Middle frontal gyrus (tissue), 1 donor: ENCODE data around the gene HSF4.

ENCODE experiments used
- DNase-seq: peaks from one replicate; pipeline ENCODE4 v3.0.0-alpha.2; 2015; ENCODE audit warnings: low spot score; ENCODE audit errors: extremely low spot score

The HSF4 gene

DNA sequence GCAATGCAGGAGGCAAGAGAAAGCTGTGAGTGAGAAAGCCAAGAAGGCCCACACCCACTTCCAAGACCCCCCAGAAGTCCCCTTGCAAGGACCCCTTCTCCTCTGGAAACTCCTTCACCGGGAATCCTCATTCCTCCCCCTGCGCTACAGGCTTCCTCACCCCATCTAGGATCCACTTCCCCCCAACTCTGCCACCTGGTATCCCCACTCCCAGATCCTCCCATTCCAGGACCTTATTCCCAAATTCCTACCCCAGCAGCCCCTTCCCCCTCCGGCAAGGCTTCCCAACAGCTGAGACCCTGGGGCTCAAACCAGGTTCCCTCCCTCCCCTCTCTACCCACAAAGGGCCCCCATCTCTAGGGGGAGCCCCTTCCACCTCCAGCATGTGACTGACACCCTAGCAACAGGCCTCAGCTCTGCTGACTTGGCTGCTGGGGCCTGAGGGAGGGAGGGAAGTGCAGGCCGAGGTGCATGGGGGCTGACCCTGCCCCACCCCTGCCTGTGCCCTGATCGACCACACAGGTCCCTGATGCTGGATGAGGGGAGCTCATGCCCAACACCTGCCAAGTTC is 2.1 kb downstream of the HSF4 start:
- no peak for DNase-seq

DNA sequence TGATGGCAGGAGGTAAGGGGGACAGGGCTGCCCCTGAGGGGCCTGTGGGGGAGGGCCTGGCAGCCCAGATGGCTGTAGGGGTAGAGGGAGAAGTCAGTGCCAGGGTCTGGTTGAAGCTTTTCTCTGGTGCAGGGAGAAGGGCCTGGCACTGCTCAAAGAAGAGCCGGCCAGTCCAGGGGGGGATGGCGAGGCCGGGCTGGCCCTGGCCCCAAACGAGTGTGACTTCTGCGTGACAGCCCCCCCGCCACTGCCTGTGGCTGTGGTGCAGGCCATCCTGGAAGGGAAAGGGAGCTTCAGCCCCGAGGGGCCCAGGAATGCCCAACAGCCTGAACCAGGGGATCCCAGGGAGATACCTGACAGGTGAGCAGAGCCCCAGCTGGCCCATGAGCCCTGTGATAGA is 3.0 kb downstream of the HSF4 start:
- DNase-seq: no peak

DNA sequence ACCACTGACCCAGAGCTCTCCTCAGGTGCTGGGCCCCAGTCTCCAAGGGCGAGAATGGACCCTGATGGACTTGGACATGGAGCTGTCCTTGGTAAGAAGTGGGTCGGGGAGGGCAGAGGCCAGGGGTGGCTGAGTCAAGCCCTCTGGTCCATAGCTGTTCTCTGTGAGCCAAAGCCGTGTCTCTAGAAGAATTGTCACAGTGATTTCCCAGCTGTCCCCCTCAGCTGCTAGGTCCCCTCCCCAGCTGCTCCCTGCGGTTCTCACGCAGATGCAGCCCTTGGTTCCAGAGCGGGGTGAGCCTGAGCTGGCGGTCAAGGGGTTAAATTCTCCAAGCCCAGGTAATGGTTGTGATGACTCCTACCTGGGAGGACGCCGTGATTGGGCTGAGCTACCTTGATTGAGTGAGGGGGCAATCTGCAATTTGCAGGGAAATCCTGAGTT is 4.5 kb downstream of the HSF4 start:
- no peak for DNase-seq

DNA sequence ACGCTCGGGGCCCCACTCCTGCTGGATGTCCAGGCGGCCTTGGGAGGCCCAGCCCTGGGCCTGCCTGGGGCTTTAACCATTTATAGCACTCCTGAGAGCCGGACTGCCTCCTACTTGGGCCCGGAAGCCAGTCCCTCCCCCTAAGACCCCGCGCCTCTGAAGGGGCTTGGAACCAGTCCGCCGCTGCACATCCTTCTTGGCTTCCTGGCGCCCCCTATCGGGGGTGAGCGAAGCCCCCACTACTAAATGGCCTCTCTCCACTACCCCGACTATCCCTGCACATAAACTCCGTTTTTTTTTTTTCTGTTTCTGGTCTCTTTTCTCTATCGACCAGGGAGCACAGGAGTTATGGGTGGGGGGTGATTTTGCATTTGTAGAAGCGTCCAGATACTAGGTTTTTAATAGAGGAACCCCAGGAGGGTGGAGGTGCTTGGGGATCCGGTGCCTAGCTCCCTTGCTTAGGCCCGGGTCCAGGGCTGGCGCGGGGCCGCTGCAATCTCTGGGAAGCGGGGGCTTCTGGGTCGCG is 5.2 kb downstream of the HSF4 start:
- DNase-seq: no peak

DNA sequence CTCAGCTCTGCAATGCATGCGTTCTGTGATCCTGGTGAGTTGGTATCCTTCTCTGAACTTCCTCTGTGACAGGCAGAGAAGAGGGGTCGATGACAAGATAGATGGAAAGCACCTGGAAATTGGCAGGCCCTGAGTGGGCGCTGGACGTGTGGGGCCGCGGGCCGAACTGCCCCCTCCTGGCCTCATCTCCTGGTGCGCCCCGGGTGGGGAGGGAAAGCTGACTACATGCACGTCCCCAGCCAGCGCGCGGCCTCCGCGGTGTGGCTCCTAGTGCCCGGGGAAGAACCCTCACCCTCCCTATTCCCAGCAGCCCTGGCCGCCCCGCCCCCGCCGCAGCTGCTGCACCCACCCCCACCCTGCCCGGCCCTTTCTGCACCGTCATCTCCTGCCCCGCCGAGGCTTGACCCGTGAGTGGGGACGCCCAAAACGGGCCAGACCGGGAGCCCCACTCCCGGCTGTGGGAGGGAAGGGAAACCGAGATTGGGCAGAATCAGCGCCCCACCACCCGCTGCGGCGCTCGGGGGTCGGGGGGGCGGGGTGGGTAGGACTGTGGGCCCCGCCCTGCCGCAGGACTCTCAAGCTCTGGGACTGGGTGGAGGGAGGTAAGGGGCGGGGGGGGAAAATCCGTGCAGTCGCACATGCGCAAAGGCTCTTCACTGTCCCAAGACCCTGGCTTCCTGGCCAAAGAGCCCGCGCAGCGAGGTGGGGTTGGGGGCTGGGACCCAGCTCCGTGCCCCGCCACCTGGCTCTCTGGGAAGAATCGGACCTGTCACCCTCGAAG is 5.8 kb downstream of the HSF4 start, which contains the start of gene NOL3:
TSS of gene NOL3 (plus strand) at position 371 of the 781 bp plus-strand sequence.
- DNase-seq: no peak

DNA sequence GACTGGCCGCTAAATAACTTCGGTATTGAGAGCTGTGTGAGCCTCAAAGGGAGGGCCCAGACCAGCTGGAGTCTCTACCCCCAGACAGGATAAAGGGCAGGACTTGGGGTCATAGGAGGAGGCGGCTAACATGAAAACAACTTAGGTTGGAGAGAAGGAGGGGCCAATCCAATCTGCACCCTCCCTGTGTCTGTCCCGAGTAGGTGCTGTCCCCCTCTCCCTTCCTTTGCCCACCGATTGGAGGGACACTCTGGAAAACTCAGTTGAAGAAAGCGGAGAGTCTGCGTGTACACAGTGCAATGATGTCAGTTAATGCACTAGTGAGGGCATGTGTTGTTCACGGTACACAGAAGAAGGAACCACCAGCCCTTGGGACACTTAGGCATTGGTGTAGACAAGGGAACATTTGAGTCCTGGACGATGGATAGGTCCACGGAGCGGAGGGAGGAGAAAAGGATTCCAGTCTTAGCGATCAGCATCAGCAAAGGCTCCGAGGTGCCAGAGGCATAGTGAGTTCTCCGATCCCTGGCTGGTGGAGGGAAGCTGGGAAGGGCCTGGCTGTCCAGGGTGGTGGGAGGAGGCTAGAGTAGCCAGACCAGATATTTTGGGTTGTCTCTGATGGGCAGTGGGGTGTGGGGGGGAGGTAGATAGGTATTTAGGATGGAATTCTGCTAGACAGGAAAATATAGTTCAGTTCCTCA is 6.6 kb downstream of the HSF4 start:
- DNase-seq: no peak

DNA sequence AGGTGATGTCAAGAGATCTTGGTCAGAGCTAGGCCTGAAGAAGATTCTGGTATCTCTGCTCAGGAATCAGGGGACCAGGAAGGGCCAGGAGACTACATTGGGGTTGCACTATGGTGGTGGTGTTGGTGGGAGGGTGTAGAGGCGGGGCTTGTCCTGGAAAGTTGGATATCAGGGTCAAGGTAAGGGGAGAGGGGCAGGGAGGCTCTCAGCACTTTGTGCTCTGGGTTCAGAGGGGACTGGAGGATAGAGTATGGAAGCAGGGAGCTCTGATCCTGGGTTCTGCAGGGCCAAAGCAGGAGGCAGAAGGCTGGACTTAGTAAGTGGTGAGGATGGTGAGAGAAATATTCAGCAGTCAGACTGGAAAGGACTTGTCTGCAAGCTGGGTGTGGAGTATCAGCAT is 8.8 kb downstream of the HSF4 start:
- DNase-seq: no peak

DNA sequence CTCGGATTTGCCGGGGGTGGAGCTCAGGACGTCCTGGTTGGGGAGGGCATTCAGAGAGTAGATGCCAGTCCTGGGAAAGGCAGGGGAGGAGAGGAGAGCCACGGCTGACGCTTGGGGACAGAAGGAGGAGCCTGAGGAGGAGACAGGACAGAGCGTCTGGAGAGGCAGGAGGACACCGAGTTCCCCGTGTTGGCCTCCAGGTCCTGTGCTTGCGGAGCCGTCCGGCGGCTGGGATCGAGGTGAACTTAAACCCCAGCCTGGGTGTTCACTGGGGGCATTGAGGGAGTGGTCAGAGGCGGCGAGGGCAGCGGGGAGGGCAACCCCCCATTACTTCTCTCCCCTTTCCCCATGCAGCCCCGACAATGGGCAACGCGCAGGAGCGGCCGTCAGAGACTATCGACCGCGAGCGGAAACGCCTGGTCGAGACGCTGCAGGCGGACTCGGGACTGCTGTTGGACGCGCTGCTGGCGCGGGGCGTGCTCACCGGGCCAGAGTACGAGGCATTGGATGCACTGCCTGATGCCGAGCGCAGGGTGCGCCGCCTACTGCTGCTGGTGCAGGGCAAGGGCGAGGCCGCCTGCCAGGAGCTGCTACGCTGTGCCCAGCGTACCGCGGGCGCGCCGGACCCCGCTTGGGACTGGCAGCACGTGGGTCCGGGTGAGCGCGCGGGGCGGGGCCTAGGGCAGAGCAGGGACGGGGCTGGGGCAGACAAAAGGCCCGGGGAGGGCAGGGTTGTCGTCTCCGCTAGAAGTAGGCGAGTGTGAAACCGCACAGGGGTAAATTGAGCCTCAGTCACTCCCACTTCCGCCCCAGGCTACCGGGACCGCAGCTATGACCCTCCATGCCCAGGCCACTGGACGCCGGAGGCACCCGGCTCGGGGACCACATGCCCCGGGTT is 9.5 kb downstream of the HSF4 start:
- DNase-seq: no peak

DNA sequence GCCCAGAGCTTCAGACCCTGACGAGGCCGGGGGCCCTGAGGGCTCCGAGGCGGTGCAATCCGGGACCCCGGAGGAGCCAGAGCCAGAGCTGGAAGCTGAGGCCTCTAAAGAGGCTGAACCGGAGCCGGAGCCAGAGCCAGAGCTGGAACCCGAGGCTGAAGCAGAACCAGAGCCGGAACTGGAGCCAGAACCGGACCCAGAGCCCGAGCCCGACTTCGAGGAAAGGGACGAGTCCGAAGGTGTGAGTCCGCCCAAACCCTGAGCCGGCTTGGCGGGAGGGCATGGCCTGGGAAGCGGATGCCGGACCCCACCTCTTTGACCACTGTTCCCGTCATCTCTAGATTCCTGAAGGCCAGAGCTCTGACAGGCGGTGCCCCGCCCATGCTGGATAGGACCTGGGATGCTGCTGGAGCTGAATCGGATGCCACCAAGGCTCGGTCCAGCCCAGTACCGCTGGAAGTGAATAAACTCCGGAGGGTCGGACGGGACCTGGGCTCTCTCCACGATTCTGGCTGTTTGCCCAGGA is 10.2 kb downstream of the HSF4 start:
- DNase-seq: no peak

DNA sequence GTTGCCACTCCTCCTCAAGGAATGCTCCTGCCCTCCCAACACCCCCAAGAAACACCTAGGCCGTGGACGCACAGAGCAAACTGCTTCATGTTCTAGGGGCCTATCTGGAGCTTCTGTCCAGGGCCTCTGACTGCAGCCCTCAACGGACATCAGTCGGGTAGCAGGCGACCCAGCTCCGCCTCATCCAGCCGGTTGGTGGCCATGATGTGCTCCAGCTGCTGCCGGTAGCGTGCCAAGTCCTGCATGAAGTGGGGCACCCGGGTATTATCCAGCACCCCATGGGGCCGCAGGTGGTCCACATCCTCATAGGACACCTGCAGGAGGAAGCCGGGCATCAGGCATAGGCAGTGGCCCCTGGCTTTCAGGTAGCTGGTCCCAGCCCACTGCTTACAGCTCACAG is 12.1 kb downstream of the HSF4 start:
- DNase-seq: no peak

DNA sequence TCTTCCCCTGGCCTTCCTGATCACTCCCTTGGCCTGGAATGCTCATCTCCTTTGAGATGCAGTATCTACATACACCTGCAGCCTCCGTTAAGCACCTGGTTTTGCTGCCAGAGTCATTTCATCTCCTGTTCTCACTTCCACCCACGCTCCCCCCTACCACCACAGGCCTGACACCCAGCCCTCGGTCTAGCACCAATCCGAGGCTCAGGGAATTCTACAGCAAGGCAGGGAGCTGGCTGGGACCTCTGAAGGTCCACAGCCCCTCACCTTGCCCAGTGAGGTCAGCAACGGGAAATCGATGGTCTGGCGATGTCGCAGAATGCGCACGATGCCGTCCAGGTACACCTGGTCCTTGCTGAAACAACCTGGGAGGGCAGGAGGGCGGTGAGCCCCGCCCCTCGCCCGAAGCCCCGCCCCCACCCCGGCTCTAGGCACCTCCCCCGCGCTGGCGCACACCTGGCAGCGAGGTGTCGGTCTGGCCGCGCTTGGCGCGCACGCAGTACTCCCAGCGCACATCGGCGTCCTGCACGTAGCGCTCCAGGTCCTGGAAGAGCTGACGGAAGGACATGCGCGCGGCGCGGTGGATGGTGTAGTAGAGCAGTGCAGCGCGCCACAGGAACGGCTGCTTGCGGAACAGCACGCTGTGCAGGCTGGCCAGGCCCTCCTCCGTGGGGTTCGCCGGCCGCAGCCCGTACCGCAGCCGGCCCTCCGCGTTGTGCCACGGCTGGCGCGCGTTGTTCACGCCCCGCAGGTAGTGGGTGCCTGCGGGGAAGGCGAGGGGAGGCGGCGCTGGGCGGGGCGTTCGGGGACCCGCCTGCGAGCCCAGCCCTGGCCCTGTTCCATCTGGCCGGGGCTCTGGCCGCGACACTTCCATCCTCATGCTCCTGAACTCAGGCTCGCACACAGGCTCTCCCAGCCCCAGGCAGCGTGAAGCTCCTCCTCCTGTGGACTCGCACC is 13.5 kb downstream of the HSF4 start:
- DNase-seq: no peak

DNA sequence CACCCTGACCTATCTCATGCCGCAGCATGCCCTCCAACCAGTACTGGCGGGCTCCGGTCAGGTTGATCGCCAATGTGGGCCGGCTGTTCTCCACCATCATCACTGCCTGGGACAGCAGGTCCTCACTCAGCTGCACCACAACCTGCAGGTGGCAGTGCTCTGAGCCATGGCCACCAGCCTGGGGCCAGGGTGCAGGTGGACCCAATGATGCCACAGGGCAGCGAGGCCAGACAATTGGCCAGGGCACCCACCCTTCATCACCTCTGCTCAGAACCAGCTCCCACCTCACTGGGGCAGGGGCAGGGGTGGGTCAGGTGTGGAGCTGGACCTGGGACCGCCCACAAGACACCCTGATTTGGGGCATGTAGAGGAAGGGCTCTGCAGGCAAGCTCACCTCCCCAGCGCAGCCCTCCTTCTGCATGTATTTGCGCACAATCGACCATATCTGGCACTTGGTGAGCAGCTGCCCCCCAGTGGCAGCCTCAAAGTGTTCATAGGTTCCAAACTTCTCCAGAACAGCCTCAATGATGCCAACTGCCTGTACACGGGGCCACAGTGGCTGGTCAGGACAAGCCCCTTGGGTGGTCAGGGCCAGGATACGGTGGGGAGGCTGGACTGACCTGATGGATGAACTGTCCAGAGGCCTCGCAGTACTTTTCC is 15.0 kb downstream of the HSF4 start:
- DNase-seq: no peak

DNA sequence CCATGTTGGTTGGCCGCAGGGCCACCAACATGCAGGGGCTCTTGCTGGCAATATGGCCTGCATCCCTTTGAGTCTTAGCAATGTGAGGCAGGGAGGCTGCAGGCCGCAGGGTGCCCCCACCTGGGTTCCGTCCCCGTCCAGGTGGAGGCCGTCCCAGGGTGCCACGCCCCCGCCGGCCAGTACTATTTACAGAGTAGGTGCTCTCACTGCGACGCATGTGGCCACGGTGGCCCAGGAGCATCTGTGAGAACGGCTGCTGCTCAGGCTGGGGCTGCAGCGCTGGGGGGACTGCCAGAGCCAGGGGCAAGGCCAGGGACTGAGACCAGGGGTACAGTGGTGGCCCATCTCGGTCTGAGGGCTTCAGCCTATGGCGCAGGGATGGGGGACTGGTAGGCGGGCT is 15.6 kb downstream of the HSF4 start:
- DNase-seq: no peak

DNA sequence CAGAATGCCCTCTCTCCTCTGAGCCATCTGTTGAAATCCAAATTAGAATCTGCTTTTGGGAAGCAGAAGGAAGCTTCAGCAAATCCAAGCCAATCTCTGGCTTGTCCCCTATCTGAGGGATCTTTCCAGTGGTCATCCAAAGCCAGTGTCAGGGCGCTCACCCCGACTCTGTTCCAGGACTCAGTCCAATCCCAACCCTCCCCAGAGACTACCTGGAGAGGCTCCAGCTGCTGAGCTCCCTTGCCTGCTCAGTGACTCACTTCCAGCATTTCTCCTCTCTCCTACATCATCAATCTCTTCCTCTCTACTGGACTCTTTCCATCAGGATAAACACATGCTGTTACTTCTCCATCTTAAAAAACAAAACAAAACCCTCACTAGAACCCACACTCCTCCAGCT is 16.8 kb downstream of the HSF4 start:
- DNase-seq: no peak

DNA sequence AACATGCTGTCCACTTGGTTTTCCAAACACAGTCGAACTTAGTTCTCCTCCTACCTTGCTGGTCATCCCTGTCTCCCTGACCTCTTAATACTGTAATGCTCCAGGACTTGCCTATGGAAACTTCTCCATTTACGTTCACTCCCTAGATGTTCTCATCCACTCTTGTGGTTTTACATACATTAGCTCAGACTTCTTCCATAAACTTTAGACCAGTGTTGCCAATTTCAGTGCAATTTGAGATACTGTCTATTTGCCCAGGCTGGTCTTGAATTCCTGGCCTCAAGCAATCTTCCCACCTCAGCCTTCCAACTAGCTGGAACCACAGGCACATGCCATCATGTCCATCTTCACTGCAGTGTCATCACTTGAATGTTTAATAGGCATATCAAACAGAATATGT is 17.7 kb downstream of the HSF4 start:
- DNase-seq: no peak

DNA sequence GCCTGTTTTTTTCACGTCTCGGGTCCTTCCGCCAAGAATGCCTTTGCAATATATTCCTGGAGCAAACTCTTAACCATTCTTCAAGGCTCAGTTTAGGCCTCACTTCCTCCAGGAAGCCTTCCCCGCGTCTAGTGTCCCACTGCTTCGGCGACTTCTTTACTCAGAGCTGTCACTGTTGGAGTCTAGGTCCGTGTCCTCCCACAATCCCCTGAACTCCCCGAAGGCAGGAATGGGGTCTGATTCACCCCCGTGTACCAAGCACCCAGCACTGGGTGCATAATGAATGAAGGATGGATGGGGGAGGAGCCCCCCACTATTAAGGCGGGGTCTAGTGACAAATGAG is 18.7 kb downstream of the HSF4 start:
- no peak for DNase-seq

DNA sequence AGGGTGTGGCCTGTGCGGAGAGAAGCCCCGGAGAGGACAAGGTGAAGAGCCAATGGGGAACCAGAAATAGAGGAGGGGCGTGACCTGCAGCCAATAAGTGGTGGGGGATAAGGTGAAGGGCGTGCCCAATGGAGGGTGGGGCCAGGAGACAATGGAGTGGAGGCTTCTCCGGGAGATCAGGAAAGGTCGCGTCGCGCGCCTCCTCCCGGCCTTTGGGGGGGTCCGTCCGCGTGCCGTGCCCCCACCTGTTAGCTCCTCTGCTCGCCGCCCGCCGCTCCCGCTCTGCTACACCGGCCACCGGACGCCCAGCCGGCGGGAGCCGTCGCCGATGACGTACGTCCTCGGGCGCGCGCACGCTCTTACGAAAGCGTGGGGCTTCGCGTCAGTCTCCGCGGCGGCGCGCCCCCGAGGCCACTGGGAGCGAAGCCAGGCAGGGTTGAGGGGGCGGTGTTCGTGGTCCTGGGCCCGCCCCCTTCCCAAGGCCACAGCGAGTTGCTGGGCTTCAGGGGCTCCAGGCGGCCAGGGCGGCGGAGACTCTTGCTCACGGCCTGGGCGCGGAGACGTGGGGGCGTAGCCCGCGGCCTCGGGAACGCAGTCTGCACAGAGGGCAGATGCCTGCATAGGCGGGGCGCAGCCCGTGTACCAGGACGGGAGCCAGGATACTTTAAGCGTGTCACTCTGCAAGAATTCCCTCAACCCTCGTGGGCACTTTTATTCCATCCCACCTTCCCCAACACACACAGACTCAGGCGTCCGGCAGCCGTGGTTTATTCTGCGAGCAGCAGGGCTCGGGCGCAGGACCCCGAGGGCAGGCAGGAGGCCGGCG is 19.3 kb downstream of the HSF4 start, which contains the start of gene MATCAP1:
TSS of gene MATCAP1 (minus strand) at position 337 of the 826 bp plus-strand sequence. CDS start 3,353 bp downstream, outside the sequence.
- peak; percentile 88 for DNase-seq

DNA sequence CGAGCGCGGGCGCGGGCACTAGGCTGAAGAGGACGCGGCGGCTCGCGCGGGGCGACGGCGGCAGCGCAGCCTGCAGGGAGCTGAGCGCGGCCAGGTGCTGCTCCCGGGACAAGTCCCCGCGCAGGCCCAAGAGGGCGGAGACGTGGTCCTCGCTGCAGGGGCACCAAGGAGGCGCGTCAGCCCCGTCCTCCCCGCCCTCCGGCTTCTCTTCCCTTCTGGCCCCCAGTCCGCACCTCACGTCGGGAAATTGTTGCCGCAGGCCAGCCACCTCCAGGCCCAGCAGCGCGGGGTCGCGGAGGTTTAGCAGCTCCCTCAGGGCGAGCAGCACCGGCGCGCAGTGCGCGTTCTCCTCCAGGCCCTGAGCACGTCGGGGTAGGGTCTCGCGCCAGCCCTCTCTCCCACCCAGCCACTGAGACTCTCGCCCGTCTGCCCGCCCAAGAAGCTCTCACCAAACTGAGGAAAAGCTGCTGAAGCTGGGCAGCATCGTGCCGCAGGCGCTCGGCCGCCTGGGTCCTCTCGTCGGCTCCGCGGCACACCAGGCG is 20.0 kb downstream of the HSF4 start:
- DNase-seq: no peak
